NCI-H128 (cell line): Measurements from ENCODE around the gene POM121C.
A peak's percentile ranks its signal among the peaks of the same experiment; 100 is the strongest.
"Not testable (repeated sequence)": the region's sequence is repeated elsewhere in the genome, so short reads cannot be mapped to it uniquely, and the experiment has no call there.

ENCODE experiments used
- DNase-seq: peaks from one replicate; lab custom pipeline; 2025; ENCODE audit not compliant: unreplicated experiment; lab: John Stamatoyannopoulos, UW

POM121C gene

DNA sequence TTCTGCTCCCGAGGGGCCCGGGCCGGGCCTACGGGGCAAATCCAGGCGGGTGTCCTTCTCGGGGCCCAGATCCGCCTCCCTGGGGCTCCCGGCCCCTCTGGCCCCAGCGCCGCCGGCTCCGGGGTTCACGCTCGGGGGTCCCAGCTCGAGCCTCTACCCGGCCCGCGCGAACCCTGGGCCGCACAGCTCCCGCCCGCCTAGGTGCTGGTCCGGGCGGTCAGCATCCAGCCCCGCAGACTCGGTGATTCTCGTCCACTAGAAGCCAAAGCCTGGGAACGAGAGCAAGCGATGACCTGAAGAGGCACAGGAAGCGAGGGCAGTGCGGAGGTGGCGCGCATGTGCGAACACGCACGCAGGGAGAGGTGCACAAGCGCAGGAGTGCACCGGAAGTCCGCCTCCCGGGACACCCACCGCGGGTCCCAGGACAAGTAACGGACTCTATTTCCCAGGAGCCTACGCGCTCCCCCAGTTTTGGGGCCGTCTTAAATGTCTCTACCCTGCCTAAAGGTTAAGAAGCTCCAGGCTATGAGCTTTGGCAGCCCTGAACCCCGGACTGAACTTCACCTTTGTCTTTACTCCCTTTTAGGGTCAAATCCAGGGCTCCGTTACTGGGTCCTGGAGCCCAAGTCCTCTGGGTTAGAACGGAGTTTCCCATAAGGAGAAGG is at the start of gene POM121C:
POM121C (minus strand) TSS at position 321 of the 665 bp plus-strand sequence. CDS start 44,803 bp downstream, outside the sequence.
- DNase-seq, result peak; percentile 68

DNA sequence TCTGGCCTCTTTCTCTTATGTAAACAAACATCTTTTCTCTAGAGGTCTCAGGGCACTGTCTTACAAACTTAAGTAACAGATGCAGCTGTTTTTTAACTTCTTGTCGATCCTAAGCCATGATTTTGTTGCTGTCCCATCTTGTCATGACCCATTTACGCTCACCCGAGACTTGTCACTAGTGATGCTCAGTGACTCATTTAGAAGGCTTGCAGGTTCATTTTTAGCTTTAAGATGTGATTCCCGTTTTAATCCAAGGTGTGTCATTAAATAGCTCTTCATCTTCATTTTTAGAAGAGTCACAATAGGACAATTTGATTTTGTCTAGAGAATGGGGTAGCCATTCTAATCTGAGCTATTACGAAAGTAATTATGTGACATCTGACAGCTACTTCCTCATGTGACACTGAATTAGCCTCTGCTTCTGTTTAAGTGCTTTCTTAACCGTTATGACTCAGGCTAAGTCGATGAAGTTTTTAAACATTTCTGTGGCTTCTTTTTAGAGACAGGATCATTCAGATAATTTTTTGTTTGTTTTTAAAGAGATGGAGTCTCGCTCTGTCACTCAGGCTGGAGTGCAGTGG is 48.7 kb upstream of the POM121C start:
- no peak for DNase-seq

DNA sequence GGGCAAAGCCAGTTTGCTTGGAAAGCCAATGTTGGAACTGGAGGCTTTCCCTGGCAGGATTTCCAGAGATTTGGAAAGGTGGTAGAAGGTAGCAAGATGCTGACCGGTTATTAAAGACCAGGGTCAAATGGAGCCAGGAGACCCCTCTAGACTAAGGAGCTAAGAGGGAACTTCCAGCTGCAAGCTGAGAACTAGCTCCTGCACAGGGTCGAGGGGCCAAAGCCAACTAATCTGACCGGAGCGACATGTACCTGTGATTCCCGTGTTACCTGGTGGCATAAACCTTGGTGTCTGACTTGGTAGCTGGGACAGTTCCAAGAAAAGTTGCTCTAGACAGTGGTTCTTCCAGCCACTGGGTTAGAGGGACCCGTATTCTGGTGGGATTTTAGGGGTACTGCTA is 47.8 kb upstream of the POM121C start:
- DNase-seq, result no peak

DNA sequence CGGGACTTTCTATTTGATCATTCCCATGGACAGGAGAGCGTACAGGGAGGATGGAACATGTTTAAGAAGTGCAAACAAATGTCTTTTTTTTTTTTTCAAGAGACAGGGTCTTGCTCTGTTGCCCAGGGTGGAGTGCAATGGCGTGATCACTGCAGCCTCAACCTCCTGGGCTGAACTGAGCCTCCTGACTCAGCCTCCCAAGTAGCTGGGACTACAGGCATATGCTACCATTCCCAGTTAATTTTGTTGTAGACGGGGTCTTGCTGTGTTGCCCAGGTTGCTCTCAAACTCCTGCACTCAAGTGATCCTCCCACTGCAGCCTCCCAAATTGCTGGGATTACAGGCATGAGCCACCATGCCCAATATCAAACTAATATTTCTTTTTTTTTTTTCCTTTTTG is 46.5 kb upstream of the POM121C start:
- DNase-seq, result no peak

DNA sequence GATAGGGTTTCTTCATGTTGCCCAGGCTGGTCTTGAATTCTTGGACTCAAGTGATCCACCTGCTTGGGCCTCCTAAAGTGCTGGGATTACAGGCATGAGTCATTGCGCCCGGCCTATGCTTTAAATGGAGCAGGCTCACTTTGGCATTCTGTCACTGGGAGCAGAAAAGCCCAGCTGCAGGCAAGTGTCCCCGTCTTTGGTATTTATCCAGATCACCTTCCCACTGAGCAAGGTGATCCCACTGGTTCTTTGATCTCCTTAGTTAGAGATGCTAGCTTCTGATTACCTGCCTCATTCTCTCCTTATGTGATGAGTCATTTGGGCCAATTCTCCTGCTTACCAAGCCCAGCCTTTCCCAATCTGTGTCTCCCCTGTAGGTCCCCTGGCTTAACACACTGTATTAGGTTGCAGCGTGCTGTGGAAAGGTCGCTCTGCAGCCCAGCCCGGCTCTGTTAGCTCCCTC is 45.3 kb upstream of the POM121C start:
- no peak for DNase-seq

DNA sequence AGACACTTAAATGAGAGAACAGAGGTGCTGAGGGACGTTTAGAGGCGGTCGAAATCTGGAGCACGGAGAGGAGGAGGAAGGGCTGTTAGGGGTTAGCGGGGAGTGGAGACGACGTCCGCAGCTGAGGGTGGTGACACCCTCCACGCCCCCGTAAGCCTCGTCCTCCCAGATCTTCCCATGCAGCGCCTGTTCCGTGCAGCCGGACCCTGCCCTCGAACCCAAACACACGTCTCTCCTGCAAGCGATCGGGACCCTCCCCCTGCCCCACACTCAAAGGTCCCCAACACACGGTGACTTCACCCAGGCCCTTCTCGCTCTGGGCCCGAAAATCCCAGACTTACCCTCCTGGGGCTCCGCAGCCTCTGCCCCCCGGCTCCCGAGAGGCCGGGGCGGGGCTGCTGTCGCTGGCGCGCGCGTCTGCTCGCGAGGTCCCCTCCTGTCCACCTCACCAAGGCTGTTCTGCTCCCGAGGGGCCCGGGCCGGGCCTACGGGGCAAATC is 41.2 kb upstream of the POM121C start:
- DNase-seq, result not testable (repeated sequence)

DNA sequence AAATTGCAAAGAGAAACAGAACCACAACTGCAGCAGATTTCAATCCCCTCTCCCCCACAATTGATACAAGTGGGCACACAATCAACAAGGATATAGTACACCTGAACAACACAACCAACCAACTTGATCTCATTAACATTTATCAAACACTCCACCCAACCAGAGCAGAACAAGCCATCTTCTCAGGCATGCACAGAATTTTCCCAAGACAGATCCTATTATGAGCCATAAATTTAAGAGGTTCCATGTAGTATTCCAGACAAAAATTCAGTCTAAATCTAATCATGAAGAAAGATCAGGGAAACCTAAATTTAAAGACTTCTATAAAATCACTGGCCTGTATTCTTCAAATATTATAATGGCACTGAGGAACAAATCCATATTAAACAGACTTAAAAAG is 35.6 kb upstream of the POM121C start:
- DNase-seq, result not testable (repeated sequence)

DNA sequence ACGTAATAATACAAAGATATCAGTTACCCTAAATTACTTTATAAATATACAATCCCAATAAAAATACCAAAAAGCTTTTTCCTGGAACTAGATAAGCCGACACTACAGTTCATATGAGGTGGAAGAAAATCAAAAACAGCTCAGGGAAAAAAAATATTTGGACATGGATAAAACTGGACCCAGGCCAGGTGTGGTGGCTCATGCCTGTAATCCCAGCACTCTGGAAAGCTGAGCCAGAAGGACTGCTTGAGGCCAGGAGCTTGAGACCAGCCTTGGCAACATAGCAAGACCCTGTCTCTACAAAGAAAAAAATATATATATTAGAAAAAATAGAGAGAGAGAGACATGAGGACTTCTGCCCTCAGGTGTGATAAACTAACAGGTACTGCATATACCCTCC is 32.7 kb upstream of the POM121C start:
- DNase-seq, result not testable (repeated sequence)

DNA sequence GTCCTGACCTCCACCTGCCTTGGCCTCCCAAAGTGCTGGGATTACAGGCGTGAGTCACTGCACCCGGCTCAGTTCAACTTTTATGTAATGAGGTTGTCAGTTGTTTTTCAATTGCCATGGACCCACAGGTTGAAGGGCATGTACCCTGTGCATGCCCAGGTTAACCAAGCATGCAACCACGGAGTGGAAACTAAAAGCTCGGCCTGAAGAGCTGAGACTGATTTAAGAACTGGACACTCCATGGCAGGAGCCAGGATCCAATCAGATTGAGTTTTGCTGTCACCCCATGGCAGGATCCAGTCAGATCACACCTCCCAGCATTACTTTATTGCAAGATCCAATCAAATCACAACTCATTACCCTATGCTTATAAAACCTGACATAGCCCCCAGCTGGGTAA is 22.9 kb upstream of the POM121C start:
- not testable (repeated sequence) for DNase-seq

DNA sequence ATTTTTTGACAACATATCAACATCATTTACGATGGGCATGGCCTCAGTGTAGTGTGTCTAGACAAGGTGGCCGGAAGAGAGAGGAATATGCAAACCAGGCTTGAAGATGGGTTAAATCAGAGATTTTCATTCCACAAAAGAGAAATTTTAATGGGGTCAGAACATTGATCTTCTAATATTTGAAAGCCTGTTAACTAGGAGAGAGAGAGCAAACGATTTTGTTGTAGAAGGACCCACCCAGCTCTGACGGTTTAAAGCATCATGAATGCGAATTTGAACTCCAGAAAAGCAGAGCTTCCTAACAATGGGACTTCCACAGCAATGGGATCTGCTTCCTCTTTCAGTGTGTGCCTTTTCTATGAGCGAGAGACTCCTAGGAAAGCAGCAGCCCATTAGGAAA is 5.9 kb upstream of the POM121C start, which contains the start of gene SPDYE5:
SPDYE5 (plus strand) TSS at position 301 of the 400 bp plus-strand sequence. CDS start 1,728 bp downstream, outside the sequence.
- DNase-seq, result not testable (repeated sequence)

DNA sequence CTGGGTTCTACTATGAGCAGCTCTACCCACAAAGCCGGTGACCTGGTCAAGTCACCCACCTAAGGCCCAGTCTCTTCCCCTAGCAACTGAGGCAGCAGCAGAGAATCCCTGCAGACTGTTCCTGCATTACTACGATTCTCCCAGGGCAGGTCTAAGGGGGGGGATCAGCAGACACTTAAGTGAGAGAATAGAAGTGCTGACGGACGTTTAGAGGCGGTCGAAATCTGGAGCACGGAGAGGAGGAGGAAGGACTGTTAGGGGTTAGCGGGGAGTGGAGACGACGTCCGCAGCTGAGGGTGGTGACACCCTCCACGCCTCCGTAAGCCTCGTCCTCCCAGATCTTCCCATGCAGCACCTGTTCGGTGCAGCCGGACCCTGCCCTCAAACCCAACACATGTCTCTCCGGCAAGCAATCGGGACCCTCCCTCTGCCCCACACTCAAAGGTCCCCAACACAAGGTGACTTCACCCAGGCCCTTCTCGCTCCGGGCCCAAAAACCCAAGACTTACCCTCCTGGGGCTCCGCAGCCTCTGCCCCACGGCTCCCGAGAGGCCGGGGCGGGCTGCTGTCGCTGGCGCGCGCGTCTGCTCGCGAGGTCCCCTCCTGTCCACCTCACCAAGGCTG is 632 bp downstream of the POM121C start:
- DNase-seq, result not testable (repeated sequence)

DNA sequence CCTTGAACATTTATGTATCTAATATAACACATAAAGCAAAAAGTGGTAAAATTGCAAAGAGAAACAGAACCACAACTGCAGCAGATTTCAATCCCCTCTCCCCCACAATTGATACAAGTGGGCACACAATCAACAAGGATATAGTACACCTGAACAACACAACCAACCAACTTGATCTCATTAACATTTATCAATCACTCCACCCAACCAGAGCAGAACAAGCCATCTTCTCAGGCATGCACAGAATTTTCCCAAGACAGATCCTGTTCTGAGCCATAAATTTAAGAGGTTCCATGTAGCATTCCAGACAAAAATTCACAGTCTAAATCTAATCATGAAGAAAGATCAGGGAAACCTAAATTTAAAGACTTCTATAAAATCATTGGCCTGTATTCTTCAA is 5.8 kb downstream of the POM121C start:
- not testable (repeated sequence) for DNase-seq

DNA sequence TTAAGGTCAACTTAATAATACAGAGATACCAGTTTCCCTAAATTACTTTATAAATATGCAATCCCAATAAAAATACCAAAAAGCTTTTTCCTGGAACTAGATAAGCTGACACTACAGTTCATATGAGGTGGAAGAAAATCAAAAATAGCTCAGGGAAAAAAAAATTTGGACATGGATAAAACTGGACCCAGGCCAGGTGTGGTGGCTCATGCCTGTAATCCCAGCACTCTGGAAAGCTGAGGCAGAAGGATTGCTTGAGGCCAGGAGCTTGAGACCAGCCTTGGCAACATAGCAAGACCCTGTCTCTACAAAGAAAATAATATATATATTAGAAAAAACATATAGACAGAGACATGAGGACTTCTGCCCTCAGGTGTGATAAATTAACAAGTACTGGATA is 8.6 kb downstream of the POM121C start:
- not testable (repeated sequence) for DNase-seq

DNA sequence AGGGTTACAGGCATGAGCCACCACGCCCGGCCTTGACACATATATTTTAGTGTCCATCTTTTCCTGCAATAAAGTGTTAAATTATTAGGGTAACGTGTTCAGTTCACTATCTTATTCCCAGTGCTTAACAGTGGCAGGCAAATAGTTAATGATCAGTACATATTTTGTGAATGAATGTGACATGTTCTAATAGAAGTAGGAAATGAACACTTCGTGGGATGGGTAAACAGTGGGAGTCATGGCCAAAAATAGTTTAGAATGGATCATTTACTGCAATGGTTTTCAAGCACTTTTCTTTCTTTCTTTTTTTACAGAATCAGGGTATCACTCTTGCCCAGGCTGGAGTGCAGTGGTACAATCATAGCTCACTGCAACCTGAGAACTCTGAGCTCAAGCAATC is 15.9 kb downstream of the POM121C start:
- not testable (repeated sequence) for DNase-seq

DNA sequence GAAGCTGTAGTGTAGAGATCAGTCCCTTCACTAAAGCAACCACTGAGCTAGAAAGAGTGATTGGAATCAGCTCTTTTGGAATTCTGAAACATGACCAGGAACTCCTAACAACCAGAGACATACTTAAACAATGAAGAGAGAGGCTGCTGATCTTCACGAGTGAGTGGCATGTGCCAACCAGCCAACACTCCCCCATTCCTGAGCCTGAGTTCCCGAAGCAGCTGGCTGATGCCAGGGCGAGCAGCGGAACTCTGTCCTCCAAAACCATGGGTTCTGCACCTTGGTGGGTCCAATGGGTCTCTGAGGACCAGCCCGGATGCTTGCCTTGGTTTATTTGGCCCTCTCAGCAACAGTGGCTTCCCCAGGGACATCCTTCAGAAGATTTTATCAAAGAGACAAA is 25.6 kb downstream of the POM121C start:
- not testable (repeated sequence) for DNase-seq

DNA sequence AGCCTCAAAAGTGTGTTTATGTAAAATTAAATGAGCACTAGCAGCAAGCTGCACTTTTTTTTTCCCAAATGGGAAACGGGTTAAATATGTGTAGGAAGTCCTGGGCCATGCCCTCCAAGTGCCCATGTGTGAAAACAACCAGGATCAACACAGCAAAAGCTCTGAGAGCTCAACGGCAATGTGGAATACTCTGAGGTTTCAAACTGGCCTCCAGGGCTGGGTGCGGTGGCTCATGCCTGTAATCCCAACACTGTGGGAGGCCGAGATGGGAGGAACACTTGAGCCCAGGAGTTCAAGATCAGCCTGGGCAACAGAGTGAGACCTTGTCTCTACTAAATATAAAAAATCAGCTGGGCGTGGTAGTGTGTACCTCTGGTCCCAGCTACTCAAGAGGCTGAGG is 28.1 kb downstream of the POM121C start:
- not testable (repeated sequence) for DNase-seq

DNA sequence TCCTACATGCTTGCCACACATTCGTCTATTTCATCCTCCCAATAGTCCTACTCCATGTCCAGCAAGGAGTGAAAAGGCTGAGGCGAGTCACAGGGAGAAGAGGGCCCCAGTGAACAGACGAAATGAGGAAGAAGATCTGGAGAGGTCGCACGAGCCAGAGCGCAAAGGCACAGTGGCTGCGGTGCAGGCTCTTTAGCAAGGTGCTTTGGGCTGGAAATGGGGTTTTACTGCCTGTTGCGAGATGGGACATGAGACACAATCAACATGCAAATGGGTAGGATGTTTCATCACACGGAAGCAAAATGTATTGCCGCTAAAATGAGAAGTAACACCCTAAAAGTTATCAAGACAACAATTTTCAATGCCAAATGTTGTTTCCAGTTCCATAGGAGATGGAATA is 29.7 kb downstream of the POM121C start:
- DNase-seq, result not testable (repeated sequence)

DNA sequence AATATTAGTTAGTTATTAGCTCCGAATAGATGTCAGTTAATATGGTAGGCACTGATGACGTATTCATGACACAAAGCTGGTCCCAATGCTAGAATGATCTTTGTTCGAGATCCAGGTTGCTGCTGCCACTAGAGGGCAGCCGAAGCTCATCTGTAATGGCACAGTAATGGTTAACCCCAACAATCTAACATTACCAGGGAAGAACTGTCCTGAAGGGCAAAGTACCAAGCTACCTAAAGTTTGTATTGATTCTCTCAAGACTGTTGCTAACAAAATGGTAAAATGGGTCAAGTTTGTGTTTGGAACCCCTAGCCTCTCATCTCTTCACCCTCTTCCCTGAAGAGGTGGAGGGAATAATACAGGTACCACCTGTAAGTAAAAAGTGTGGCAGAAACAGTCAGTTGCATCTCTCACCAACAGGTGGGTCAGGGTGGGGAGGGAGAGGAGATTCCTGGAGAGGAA is 33.6 kb downstream of the POM121C start:
- not testable (repeated sequence) for DNase-seq

DNA sequence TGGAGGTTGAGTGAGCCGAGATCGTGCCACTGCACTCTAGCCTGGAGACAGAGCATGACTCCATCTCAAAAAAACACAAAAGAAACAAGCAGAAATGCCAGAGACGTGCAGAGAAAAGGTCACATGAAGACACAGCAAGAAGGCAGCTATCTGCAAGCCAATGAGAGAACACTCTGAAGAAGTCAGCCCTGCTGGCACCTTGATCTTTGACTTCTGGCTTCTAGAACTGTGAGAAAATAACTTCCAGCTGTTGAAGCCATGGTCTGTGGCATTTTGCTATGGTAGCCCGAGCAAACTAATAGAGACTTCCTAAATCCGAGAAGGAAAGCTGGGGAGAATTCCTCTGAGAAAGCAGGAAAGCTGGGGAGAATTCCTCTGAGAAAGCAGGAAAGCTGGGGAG is 36.2 kb downstream of the POM121C start:
- not testable (repeated sequence) for DNase-seq

DNA sequence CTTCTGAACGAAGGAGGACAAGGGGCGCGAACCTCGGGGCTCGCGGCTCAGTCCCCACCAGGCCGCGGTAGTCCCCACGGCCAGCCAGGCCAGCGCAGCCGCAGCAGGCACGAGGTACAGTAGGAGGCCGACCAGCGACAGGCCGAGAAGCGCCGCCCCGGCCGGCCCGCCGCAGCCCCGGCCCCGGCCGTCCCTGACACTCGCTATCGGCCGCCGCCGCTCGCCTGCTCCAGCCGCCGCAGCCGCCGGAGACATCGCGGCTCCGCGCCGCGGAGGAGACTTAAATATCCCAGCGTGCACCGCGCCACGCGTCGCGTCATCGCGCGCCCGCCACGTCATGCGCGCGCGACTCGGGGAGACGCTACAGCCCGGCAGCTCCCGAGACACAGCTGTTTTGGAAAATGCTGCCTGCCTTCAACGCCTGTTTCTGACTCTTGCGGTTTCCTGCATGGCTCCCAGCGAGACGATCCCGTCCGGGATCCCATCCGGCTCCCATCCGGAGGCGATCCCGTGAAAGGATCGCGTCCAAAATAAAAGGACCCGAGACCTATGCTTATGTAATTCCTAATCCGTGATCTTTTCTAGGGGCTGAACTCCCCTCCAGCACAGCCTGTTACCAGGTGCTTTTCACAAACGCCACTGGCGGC is 43.5 kb downstream of the POM121C start:
- not testable (repeated sequence) for DNase-seq

DNA sequence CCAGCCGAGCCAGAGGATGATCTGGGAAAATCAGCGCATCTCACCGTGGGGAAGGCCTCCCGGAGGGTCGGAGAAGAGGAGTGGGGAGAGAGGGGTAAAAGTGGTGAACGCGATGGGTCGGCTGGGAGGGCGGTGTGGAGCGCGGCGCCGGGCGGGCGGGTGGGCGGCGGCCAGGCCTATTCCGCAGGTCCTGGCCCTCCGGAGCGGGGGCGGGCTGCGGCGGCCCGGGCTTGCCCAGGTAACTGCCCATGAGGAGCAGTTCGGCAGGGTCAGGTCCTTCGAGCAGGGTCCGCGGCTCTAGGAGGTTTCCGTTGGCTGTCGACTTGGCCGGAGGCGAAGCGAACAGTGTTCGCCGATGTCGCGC is 44.0 kb downstream of the POM121C start:
- DNase-seq, result not testable (repeated sequence)
